Posterior cingulate gyrus (tissue), 11 donors: ENCODE data around the gene C2CD2L.
A peak's percentile ranks its signal among the peaks of the same experiment; 100 is the strongest.
"Not testable (repeated sequence)": the region's sequence is repeated elsewhere in the genome, so short reads cannot be mapped to it uniquely, and the experiment has no call there.

ENCODE experiments used
- DNase-seq, 10 donors: peaks; one replicate each; pipeline versions ENCODE4 v3.0.0 to v3.0.0-alpha.2; 2020 to 2021; ENCODE audit warnings: mixed read lengths in 3 of 10
- intact Hi-C: fragments of 100-400 bp; cut with DNase I; formaldehyde crosslinking; loops from one replicate; pipeline ENCODE4 v1.15.1; 2023

C2CD2L gene

GRCh38 chr11:119145551-119145950 lies 38.4 kb downstream of the C2CD2L start:
- DNase-seq = peak in 1 of 10 donors; percentile 1
- intact Hi-C loops = loop anchor here (10.0 kb wide), 1 partner anchor 49 kb away; no protein-coding TSS in a partner anchor

GRCh38 chr11:119147604-119148333 lies 40.6 kb downstream of the C2CD2L start:
- intact Hi-C loops = loop anchor here (10.0 kb wide), 1 partner anchor 47 kb away; no protein-coding TSS in a partner anchor
- DNase-seq = peak in 3 of 10 donors; percentile 23 to 67 (median 25)

GRCh38 chr11:119148720-119149017 lies 41.5 kb downstream of the C2CD2L start:
- no peak for DNase-seq
- intact Hi-C loops = loop anchor here (10.0 kb wide), 1 partner anchor 46 kb away; no protein-coding TSS in a partner anchor

- peak in 8 of 10 donors; percentile 20 to 90 (median 42) for DNase-seq
- intact Hi-C loops = loop anchor here (10.0 kb wide), 1 partner anchor 46 kb away; no protein-coding TSS in a partner anchor
These were observed 42.1 kb downstream of the C2CD2L start, which contains the start of gene ABCG4 for GRCh38 chr11:119149018-119149785. ABCG4 (plus strand) TSS chr11:119149052; CDS start chr11:119149966, 914 bp downstream.

- DNase-seq = peak in 4 of 10 donors; percentile 14 to 82 (median 72)
- intact Hi-C loops = loop anchor here (10.0 kb wide), 1 partner anchor 45 kb away; no protein-coding TSS in a partner anchor
These were observed 42.7 kb downstream of the C2CD2L start for GRCh38 chr11:119149786-119150275.

- DNase-seq = peak in 2 of 10 donors; percentile 37 to 65
These were observed 44.9 kb downstream of the C2CD2L start for GRCh38 chr11:119152043-119152442.

GRCh38 chr11:119152604-119153003 lies 45.5 kb downstream of the C2CD2L start:
- intact Hi-C loops = no loop called here
- DNase-seq = no peak

More at GRCh38 chr11:119152043-119152442, 44.9 kb downstream of the C2CD2L start:
- intact Hi-C loops = no loop called here

- intact Hi-C loops = no loop called here
- DNase-seq = peak in 1 of 10 donors; percentile 21
These were observed 46.1 kb downstream of the C2CD2L start for GRCh38 chr11:119153049-119153818.

- intact Hi-C loops = no loop called here
- peak in 2 of 10 donors; percentile 29 to 60 for DNase-seq
These were observed 47.0 kb downstream of the C2CD2L start for GRCh38 chr11:119154178-119154577.

GRCh38 chr11:119155733-119156492 lies 48.8 kb downstream of the C2CD2L start:
- intact Hi-C loops = no loop called here
- DNase-seq = peak in 2 of 10 donors; percentile 26 to 84

GRCh38 chr11:119156496-119156895 lies 49.4 kb downstream of the C2CD2L start:
- intact Hi-C loops = no loop called here
- peak in 2 of 10 donors; percentile 60 to 66 for DNase-seq

- intact Hi-C loops = no loop called here
- DNase-seq = peak in 1 of 10 donors; percentile 22
These were observed 49.9 kb downstream of the C2CD2L start for GRCh38 chr11:119157063-119157462.

- intact Hi-C loops = no loop called here
- peak in 1 of 10 donors; percentile 57 for DNase-seq
These were observed 51.3 kb downstream of the C2CD2L start for GRCh38 chr11:119158467-119158866.

- intact Hi-C loops = no loop called here
- peak in 3 of 10 donors; percentile 48 to 64 (median 52) for DNase-seq
These were observed 53.0 kb downstream of the C2CD2L start for GRCh38 chr11:119160151-119160550.

GRCh38 chr11:119161871-119162270 lies 54.7 kb downstream of the C2CD2L start:
- intact Hi-C loops = no loop called here
- DNase-seq = peak in 3 of 10 donors; percentile 13 to 54 (median 51)

GRCh38 chr11:119166368-119167076 lies 59.4 kb downstream of the C2CD2L start:
- intact Hi-C loops = no loop called here
- DNase-seq = peak in 1 of 10 donors; percentile 43

- intact Hi-C loops, DNase-seq: not testable (repeated sequence)
These were observed 59.9 kb downstream of the C2CD2L start for GRCh38 chr11:119167077-119167458.

- intact Hi-C loops = no loop called here
- DNase-seq = peak in 1 of 10 donors; percentile 61
These were observed 60.8 kb downstream of the C2CD2L start for GRCh38 chr11:119167933-119168332.
